HEK293 (cell line): Measurements from ENCODE around the gene ATP5MC2.

Experiments
- CTCF ChIA-PET: fragments of 350-600 bp; formaldehyde crosslinking; extraction: SDS; loops from one replicate; lab custom pipeline; 2021; ENCODE audit warnings: antibody characterized with exemption; lab: Yijun Ruan, JAX
- POLR2A ChIA-PET: fragments of 300-600 bp; formaldehyde crosslinking; extraction: SDS; loops from one replicate; lab custom pipeline; 2020; ENCODE audit warnings: antibody characterized with exemption, inconsistent platforms; lab: Yijun Ruan, JAX
- H3K27ac ChIP-seq: fragments of 200-500 bp; sonication (Bioruptor generic); 2 replicates; pipeline ENCODE4 v1.5.1; 2014; ENCODE audit warnings: low read depth, low read length, control low read depth, inconsistent platforms; ENCODE audit errors: extremely low read depth
- H3K36me3 ChIP-seq, 2 experiments: fragments of 200-500 bp in 1 of 2; sonication (Bioruptor generic) in 1 of 2; 1 replicate in 1 of 2; 2 replicates in 1 of 2; pipeline ENCODE4 v1.5.1; 2014 to 2017; ENCODE audit warnings: inconsistent platforms in 2 of 2, low read length in 2 of 2; ENCODE audit not compliant: control insufficient read depth in 2 of 2, insufficient read depth in 1 of 2
- H3K4me1 ChIP-seq: fragments of 200-500 bp; sonication (Bioruptor generic); 2 replicates; pipeline ENCODE4 v1.5.1; 2014; ENCODE audit warnings: mild to moderate bottlenecking, low read length, inconsistent platforms; ENCODE audit not compliant: control insufficient read depth, insufficient read depth
- H3K4me3 ChIP-seq: 2 replicates; pipeline ENCODE4 v1.5.1; 2011; ENCODE audit warnings: low read depth, mild to moderate bottlenecking, control low read depth, low read length, moderate library complexity
- H3K9me3 ChIP-seq: fragments of 200-500 bp; sonication (Bioruptor generic); 2 replicates; pipeline ENCODE4 v1.5.1; 2014; ENCODE audit warnings: low read depth, low read length, inconsistent platforms; ENCODE audit not compliant: control insufficient read depth, insufficient read depth
- FEZF1 ChIP-seq: fragments of 450-650 bp; formaldehyde crosslinking; IDR thresholded peaks from 2 replicates; pipeline ENCODE4 v1.5.1; 2016; ENCODE audit warnings: missing biosample characterization, missing genetic modification characterization
- MEIS1 ChIP-seq: sonication (generic); formaldehyde crosslinking; IDR thresholded peaks from 2 replicates; pipeline ENCODE4 v1.8.1; 2022; ENCODE audit warnings: missing genetic modification reagents, mild to moderate bottlenecking, borderline replicate concordance
- SALL2 ChIP-seq: fragments of 450-650 bp; formaldehyde crosslinking; IDR thresholded peaks from 2 replicates; pipeline ENCODE4 v1.5.0; 2017; ENCODE audit warnings: missing biosample characterization, mild to moderate bottlenecking, missing genetic modification characterization, borderline replicate concordance
- TRIM28 ChIP-seq: IDR thresholded peaks from 2 replicates; pipeline ENCODE4 v1.6.1; 2011; ENCODE audit warnings: low read length, control low read depth, borderline replicate concordance
- ZBTB20 ChIP-seq: fragments of 450-650 bp; formaldehyde crosslinking; IDR thresholded peaks from 2 replicates; pipeline ENCODE4 v1.5.1; 2016; ENCODE audit warnings: missing biosample characterization, missing genetic modification characterization
- ZNF138 ChIP-seq: fragments of 450-650 bp; formaldehyde crosslinking; IDR thresholded peaks from 2 replicates; pipeline ENCODE4 v1.5.1; 2016; ENCODE audit warnings: missing biosample characterization, missing genetic modification characterization, borderline replicate concordance
- ZNF202 ChIP-seq: fragments of 450-650 bp; formaldehyde crosslinking; IDR thresholded peaks from 2 replicates; pipeline ENCODE4 v1.5.1; 2016; ENCODE audit warnings: missing biosample characterization, missing genetic modification characterization, borderline replicate concordance
- ZNF513 ChIP-seq: fragments of 450-650 bp; IDR thresholded peaks from 2 replicates; pipeline ENCODE4 v1.5.1; 2018; ENCODE audit warnings: missing biosample characterization, missing genetic modification characterization
- ZNF518A ChIP-seq: fragments of 450-650 bp; formaldehyde crosslinking; conservative IDR thresholded peaks from 2 replicates; pipeline ENCODE4 v1.5.1; 2016; ENCODE audit warnings: low read depth, missing biosample characterization, missing genetic modification characterization
- ZNF629 ChIP-seq: fragments of 450-650 bp; formaldehyde crosslinking; IDR thresholded peaks from 2 replicates; pipeline ENCODE4 v1.5.1; 2017; ENCODE audit warnings: missing biosample characterization, missing genetic modification characterization
- ZNF664 ChIP-seq: fragments of 450-650 bp; formaldehyde crosslinking; IDR thresholded peaks from 2 replicates; pipeline ENCODE4 v1.5.1; 2016; ENCODE audit warnings: missing biosample characterization, missing genetic modification characterization
- ZNF747 ChIP-seq: fragments of 450-650 bp; formaldehyde crosslinking; IDR thresholded peaks from 2 replicates; pipeline ENCODE4 v1.5.1; 2016; ENCODE audit warnings: missing biosample characterization, missing genetic modification characterization
- ZNF843 ChIP-seq: fragments of 450-650 bp; formaldehyde crosslinking; IDR thresholded peaks from 2 replicates; pipeline ENCODE4 v1.5.1; 2016; ENCODE audit warnings: missing biosample characterization, missing genetic modification characterization
- TF ChIP-seq, protein P1 (sequence below): fragments of 450-650 bp; formaldehyde crosslinking; IDR thresholded peaks from 2 replicates; pipeline ENCODE4 v1.5.1; 2016; ENCODE audit warnings: missing biosample characterization, missing genetic modification characterization
- TF ChIP-seq, protein P2 (sequence below): fragments of 450-650 bp; formaldehyde crosslinking; IDR thresholded peaks from 2 replicates; pipeline ENCODE4 v1.5.1; 2016; ENCODE audit warnings: missing biosample characterization, missing genetic modification characterization

Gene ATP5MC2

DNA sequence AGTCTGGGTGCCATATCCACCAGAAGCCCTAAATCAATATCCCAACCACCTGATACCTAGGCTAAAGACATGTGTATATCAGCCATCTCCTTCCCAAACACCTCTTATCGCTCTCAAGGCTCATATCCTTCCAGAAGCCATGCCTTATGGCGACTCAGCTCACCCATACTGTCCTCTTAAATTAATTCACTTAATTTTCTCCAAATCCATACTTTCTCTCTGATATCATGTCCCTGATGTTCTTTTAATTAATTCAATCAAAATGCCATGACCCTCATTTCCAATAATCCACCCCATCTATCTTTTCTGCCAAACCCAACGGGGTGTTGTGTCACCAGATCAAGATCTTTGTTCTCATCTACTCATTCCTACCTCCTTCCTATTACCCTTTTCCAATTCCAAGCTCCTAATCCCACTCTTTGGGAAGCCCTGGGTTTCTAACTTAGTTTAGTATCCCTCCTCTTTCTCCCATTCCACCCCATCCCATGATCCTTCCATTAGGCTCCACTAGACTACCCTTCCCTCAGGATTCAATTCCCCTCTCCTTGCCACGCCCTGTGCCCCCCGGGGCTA lies 50.4 kb downstream of the ATP5MC2 start (continued):
- TF ChIP-seq, protein P1, sequence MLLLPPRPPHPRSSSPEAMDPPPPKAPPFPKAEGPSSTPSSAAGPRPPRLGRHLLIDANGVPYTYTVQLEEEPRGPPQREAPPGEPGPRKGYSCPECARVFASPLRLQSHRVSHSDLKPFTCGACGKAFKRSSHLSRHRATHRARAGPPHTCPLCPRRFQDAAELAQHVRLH (tag by site-specific recombination): peak; percentile 91
- no peak for TF ChIP-seq ZNF518A (tag by site-specific recombination)

DNA sequence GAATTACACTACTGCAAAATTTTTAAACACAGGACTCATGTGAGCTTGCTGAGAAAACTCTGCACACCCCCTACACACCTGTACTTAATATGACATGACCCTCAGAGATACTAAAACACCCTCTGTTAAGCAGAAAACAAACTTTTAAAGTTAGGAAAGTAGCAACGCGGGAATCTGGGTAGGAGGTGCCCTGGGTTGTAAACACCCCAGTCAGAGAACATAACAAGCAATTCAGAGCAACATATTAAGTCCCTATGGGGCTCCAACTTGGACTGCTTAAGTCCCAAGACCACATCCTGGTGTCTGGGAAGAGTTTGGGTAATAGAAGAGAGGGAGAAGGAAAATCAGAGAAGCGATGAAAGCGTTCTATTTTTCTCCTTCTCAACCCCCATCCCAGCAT lies 50.9 kb downstream of the ATP5MC2 start:
- TF ChIP-seq ZBTB20 (tag by site-specific recombination) (peak; percentile 8; the same call in 1 of the 2 replicates), ZNF202 (tag by site-specific recombination) (no peak)
- ChIA-PET CTCF (interaction anchor here (1.0 to 2.6 kb wide), 4 partner anchors 12 to 82 kb away, joined by 4 to 8 read pairs (median 6); partner anchors contain the start of gene ATP5MC2), POLR2A (interaction anchor here (1.0 to 1.9 kb wide), 2 partner anchors 12 to 51 kb away, joined by 3 to 11 read pairs; partner anchors contain the start of gene ATP5MC2)
- no peaks in the 10 kb centered on the region for H3K9me3 ChIP-seq
- no peaks in the 10 kb centered on the region; a peak in 1 of 3 replicates for H3K36me3 ChIP-seq
- H3K27ac ChIP-seq: peak overlapping the region; percentile 13
- H3K4me1 ChIP-seq: peaks cover 13% of the 10 kb centered on the region; the same call in 1 of the 2 replicates
- peak overlapping the region; percentile 83 for H3K4me3 ChIP-seq

- ChIA-PET POLR2A (interaction anchor here (1.0 to 1.5 kb wide), 2 partner anchors 11 to 124 kb away, joined by 3 read pairs; partner anchors contain the start of gene TARBP2), CTCF (interaction anchor here (0.6 to 2.6 kb wide), 4 partner anchors 11 to 136 kb away, joined by 3 to 8 read pairs (median 6); partner anchors contain the start of gene ATP5MC2)
- H3K4me1 ChIP-seq: peaks cover 13% of the 10 kb centered on the region; the same call in 1 of the 2 replicates
- no peaks in the 10 kb centered on the region; a peak in 1 of 3 replicates for H3K36me3 ChIP-seq
- H3K9me3 ChIP-seq: no peaks in the 10 kb centered on the region
- no peak overlapping the region for H3K4me3 ChIP-seq
- H3K27ac ChIP-seq: peak overlapping the region; percentile 51; the same call in 1 of the 2 replicates
- TF ChIP-seq ZNF513 (tag by site-specific recombination): no peak
- no peak for TF ChIP-seq ZNF843 (tag by site-specific recombination)
- TF ChIP-seq TRIM28: no peak
- no peak for TF ChIP-seq ZNF518A (tag by site-specific recombination)
- TF ChIP-seq SALL2 (tag by site-specific recombination): no peak
- TF ChIP-seq ZNF629 (tag by site-specific recombination): no peak
- TF ChIP-seq FEZF1 (tag by site-specific recombination): no peak
- no peak for TF ChIP-seq ZNF664 (tag by site-specific recombination)
- no peak for TF ChIP-seq ZNF138
- TF ChIP-seq ZNF747 (tag by site-specific recombination): no peak
- TF ChIP-seq, protein P2, sequence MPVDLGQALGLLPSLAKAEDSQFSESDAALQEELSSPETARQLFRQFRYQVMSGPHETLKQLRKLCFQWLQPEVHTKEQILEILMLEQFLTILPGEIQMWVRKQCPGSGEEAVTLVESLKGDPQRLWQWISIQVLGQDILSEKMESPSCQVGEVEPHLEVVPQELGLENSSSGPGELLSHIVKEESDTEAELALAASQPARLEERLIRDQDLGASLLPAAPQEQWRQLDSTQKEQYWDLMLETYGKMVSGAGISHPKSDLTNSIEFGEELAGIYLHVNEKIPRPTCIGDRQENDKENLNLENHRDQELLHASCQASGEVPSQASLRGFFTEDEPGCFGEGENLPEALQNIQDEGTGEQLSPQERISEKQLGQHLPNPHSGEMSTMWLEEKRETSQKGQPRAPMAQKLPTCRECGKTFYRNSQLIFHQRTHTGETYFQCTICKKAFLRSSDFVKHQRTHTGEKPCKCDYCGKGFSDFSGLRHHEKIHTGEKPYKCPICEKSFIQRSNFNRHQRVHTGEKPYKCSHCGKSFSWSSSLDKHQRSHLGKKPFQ (tag by site-specific recombination): no peak
- TF ChIP-seq MEIS1: no peak
These were observed 51.4 kb downstream of the ATP5MC2 start for GRCh38 chr12:53624458-53624857.
